T-helper 17 cell (primary cell): ENCODE data around the gene EYA4. TPM values are rescaled to one million over a fixed set of nuclear protein-coding genes. Genes with fewer than 3 reads are reported as not detected.

Experiments
- ATAC-seq: fragments of 150-1000 bp; cut with Tn5 transposase; 2 replicates; pipeline ENCODE4 v1.10.0; 2021; ENCODE audit warnings: mild to moderate bottlenecking, moderate library complexity
- DNase-seq, 3 donors: peaks; one replicate each; pipeline versions ENCODE4 v3.0.0 to v3.0.0-alpha.2; 2020 to 2021
- H3K9me3 ChIP-seq: one replicate; pipeline ENCODE4 v1.7.0; 2013; ENCODE audit warnings: low read length, mild to moderate bottlenecking; ENCODE audit not compliant: control insufficient read depth, poor library complexity, severe bottlenecking
- H3K27ac Mint-ChIP-seq: one replicate; pipeline ENCODE4 v1.8.0; 2022; ENCODE audit warnings: mild to moderate bottlenecking, moderate library complexity, mixed read lengths
- H3K27me3 Mint-ChIP-seq: one replicate; pipeline ENCODE4 v1.8.0; 2022; ENCODE audit warnings: mixed read lengths
- H3K36me3 Mint-ChIP-seq: one replicate; pipeline ENCODE4 v1.8.0; 2022; ENCODE audit warnings: low read depth, mixed read lengths
- H3K4me1 Mint-ChIP-seq: one replicate; pipeline ENCODE4 v1.8.0; 2022; ENCODE audit warnings: mild to moderate bottlenecking, mixed read lengths
- H3K4me3 Mint-ChIP-seq: one replicate; pipeline ENCODE4 v1.8.0; 2022; ENCODE audit warnings: mild to moderate bottlenecking, moderate library complexity, mixed read lengths
- total RNA-seq, 4 donors: library from RNA in 2 of 4; stranded (reverse) in 2 of 4; gene quantifications; one replicate each; pipeline ENCODE4 v1.2.3 and lab custom pipeline; 2022 to 2026

Gene EYA4
- total RNA-seq, 2 donors from 2014 or later: not detected

DNA sequence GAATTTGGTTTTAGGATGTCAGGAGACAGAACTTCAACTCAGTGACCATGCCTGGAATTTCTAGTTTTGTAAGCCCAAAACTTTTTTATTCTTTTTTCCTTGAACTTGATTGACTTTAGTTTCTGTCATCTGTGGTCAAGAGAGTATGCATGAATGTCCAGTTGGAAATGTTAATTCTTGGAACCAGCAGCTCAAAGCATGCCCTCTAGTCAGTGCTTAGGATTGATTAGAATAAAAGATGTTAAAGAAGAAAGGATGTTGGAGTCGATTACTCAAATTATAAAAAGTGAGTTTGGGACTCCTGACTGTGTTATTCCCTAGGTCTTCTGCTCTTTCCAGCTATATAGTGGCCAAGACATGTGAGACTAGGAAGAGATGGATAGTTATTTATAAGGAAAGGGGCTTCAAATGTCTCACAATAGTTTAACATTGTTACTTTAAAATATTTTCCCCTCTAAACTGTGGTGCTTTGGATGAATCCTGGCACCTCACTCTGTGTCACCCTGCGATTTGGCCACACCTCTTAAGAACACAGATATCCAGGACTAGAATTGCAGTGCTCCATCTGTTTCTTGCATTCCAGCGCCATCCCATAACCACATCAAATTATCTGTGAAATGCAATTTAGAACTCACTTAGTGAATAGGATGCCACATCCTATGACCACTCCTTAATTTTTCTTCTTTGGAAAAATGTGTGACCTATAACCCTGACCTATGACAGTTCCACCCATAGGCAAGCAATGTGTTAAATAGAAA, 298.5 kb downstream of the EYA4 start:
- H3K9me3 ChIP-seq: no peaks in the 10 kb centered on the region
- Mint-ChIP-seq H3K4me3 (no peak overlapping the region), H3K27ac (no peak overlapping the region), H3K36me3 (no peaks in the 10 kb centered on the region), H3K4me1 (peaks cover 4% of the 10 kb centered on the region), H3K27me3 (peaks cover 43% of the 10 kb centered on the region)
- ATAC-seq (no peak), DNase-seq (no peak)

DNA sequence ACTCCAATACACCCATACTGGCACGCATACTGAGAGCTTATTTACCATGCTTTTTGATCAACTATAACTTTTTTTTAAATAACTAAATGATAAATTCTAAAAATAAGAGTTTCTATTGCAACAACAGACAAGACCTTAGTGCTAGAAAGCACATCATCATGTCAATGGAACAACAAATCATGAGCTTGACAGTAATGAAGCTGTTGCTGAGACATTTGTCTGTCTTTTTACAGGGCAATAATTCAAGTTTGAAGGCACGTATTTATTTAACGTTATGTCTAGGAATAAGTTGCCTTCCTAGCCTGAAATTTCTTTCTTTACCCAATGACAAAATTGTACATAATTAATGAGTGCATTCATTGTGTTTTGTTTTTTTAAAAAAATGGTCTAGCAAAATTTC, 299.2 kb downstream of the EYA4 start:
- Mint-ChIP-seq H3K36me3 (no peaks in the 10 kb centered on the region), H3K27ac (no peak overlapping the region), H3K27me3 (peaks cover 36% of the 10 kb centered on the region), H3K4me1 (peaks cover 4% of the 10 kb centered on the region), H3K4me3 (no peak overlapping the region)
- DNase-seq: no peak
- no peak for ATAC-seq
- H3K9me3 ChIP-seq: no peaks in the 10 kb centered on the region

- Mint-ChIP-seq H3K27ac (no peak overlapping the region), H3K36me3 (no peaks in the 10 kb centered on the region), H3K4me3 (no peak overlapping the region), H3K4me1 (peaks cover 4% of the 10 kb centered on the region), H3K27me3 (peaks cover 33% of the 10 kb centered on the region)
- no peak for ATAC-seq
- H3K9me3 ChIP-seq: no peaks in the 10 kb centered on the region
- DNase-seq: no peak
Measured at GRCh38 chr6:133541040-133541439, 299.9 kb downstream of the EYA4 start.

- Mint-ChIP-seq H3K4me1 (peaks cover 4% of the 10 kb centered on the region), H3K4me3 (no peak overlapping the region), H3K27me3 (peaks cover 23% of the 10 kb centered on the region), H3K36me3 (no peaks in the 10 kb centered on the region), H3K27ac (no peak overlapping the region)
- no peaks in the 10 kb centered on the region for H3K9me3 ChIP-seq
- ATAC-seq (no peak), DNase-seq (no peak)
Measured at GRCh38 chr6:133542056-133542821, 301.1 kb downstream of the EYA4 start.

DNA sequence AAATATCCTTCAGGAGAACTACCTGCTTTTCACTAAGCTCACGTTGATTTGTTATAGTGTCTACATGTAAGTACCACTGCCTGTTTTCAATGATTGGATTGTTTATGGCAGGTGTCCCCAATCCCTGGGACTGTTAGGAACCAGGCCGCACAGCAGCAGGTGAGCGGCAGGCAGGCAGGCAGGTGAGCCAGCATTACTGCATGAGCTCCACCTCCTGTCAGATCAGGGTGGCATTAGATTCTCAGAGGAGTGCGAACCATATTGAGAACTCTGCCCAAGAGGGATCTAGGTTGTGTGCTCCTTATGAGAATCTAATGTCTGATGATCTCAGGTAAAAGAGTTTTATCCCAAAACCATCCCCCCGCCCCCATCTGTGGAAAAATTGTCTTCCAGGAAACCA, 303.3 kb downstream of the EYA4 start:
- H3K4me3 Mint-ChIP-seq: no peak overlapping the region
- ATAC-seq (no peak), DNase-seq (no peak)
- H3K27ac Mint-ChIP-seq: no peak overlapping the region
- H3K36me3 Mint-ChIP-seq: no peaks in the 10 kb centered on the region
- peaks cover 26% of the 10 kb centered on the region for H3K27me3 Mint-ChIP-seq
- H3K9me3 ChIP-seq: no peaks in the 10 kb centered on the region
- H3K4me1 Mint-ChIP-seq: peaks cover 6% of the 10 kb centered on the region

- no peak for DNase-seq
- Mint-ChIP-seq H3K27ac (no peak overlapping the region), H3K27me3 (peaks cover 25% of the 10 kb centered on the region), H3K36me3 (no peaks in the 10 kb centered on the region), H3K4me1 (peaks cover 6% of the 10 kb centered on the region), H3K4me3 (no peak overlapping the region)
- H3K9me3 ChIP-seq: no peaks in the 10 kb centered on the region
- no peak for ATAC-seq
Measured at GRCh38 chr6:133546098-133546497, 304.9 kb downstream of the EYA4 start.

- ATAC-seq: no peak
Measured at GRCh38 chr6:133547136-133547535, 306.0 kb downstream of the EYA4 start.

DNA sequence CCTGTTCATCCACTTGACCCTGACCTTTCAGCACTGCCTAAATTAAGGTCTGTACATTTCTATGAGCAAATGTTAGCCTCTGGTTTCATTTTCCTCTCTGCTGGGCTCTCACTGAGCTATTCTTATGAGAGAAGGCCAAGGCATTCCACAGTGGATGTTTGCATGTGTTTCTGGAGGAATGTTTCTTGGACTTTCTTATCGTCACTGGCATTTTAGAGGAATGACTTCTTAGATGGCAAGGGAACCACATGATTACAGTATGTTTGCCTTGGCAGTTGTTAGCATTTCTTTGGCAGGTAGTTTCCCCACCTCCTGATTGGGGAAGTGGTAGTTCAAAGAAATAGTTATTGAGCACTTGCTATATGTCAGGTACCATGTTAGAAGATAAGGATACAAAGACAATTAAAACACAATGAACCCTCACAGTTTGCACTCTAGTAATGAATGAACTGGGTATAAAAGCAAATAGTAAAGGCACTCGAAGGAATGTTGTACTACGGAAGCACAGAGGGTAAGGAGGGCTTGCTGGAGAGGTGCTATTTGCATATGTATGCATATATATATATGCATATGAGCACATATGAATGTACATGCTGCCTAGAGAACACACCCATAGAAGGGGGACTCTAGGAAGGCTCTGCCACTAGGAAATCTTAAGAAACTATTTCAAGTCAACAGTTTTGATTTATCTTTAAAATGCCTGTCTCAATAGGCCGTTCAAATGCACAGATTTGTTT, 307.4 kb downstream of the EYA4 start:
- no peak overlapping the region for H3K27ac Mint-ChIP-seq
- peaks cover 2% of the 10 kb centered on the region for H3K4me1 Mint-ChIP-seq
- DNase-seq (no peak), ATAC-seq (no peak)
- H3K36me3 Mint-ChIP-seq: no peaks in the 10 kb centered on the region
- no peak overlapping the region for H3K4me3 Mint-ChIP-seq
- H3K9me3 ChIP-seq: no peaks in the 10 kb centered on the region
- H3K27me3 Mint-ChIP-seq: peaks cover 19% of the 10 kb centered on the region

More at GRCh38 chr6:133547136-133547535, 306.0 kb downstream of the EYA4 start:
- peaks cover 15% of the 10 kb centered on the region for H3K27me3 Mint-ChIP-seq
- no peak for DNase-seq
- H3K4me3 Mint-ChIP-seq: no peak overlapping the region
- H3K9me3 ChIP-seq: no peaks in the 10 kb centered on the region
- no peak overlapping the region for H3K27ac Mint-ChIP-seq
- peaks cover 2% of the 10 kb centered on the region for H3K4me1 Mint-ChIP-seq
- no peaks in the 10 kb centered on the region for H3K36me3 Mint-ChIP-seq

DNA sequence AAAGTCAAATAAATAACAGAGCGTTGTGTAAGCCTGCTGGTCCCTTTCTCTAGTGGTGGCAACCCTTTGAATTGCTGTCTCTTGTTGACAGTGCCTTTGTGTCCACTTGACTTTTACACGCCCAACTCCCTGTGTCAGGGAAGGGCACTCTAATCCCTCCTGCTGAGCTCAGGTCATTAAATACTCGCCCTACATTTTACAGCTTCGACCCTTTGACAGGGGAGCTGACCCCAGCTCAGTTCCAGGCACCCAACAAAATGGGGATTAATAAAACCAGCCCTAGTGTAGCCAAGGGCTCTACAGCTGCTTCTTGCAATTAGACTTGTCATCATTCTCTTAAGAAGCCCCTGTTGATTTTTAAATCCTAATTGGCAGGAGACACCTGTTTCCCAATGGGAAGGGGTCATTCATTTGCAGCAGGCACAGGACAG, 308.2 kb downstream of the EYA4 start:
- Mint-ChIP-seq H3K27me3 (peaks cover 19% of the 10 kb centered on the region), H3K4me1 (peaks cover 2% of the 10 kb centered on the region), H3K27ac (no peak overlapping the region), H3K36me3 (no peaks in the 10 kb centered on the region), H3K4me3 (no peak overlapping the region)
- ATAC-seq (no peak), DNase-seq (no peak)
- H3K9me3 ChIP-seq: no peaks in the 10 kb centered on the region

DNA sequence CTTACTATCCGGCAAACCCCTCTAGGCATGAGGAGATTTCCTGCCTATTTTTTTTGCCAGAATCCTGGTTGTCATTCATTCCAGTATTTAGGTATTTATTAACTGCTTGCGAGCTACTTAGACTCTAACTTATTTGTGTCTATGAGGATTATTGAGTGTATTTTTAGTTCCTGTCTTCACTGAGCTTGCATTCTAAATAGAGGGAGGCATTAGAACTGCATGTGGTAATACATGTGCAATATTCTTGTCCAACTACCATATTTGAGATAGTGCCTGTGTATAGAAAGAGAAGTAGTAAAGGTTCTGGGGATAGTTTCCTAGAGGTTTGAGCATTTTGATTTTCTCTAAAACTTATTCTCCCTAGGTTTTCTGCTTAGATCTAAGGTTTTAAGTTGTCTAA, 308.9 kb downstream of the EYA4 start:
- Mint-ChIP-seq H3K4me3 (no peak overlapping the region), H3K27me3 (peaks cover 19% of the 10 kb centered on the region), H3K27ac (no peak overlapping the region), H3K36me3 (no peaks in the 10 kb centered on the region), H3K4me1 (peaks cover 2% of the 10 kb centered on the region)
- H3K9me3 ChIP-seq: no peaks in the 10 kb centered on the region
- DNase-seq (no peak), ATAC-seq (no peak)

DNA sequence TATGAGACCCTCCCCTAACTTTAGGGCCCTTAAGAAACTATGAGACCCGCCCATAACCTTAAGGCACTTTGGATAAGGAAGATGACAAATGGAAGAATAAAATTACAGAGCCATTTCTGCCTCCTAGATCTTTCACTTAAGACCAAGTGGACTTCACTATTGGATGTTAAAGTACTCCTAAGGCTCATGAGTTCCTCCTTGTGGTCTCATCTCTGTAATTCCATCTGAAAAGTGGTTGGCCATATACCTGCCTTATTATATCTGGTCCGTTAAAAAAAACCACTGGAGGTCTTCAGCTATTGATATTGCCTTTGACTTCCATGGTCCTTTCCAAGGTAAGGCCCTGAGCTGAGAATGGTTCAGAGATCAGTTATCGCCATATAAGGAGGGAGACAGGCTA, 310.3 kb downstream of the EYA4 start:
- no peaks in the 10 kb centered on the region for H3K9me3 ChIP-seq
- no peak overlapping the region for H3K4me3 Mint-ChIP-seq
- no peak for ATAC-seq
- peaks cover 2% of the 10 kb centered on the region for H3K4me1 Mint-ChIP-seq
- no peaks in the 10 kb centered on the region for H3K36me3 Mint-ChIP-seq
- H3K27me3 Mint-ChIP-seq: peaks cover 19% of the 10 kb centered on the region
- no peak overlapping the region for H3K27ac Mint-ChIP-seq
- no peak for DNase-seq

GRCh38 chr6:133551847-133552341, 310.7 kb downstream of the EYA4 start:
- peaks cover 2% of the 10 kb centered on the region for H3K4me1 Mint-ChIP-seq
- H3K27me3 Mint-ChIP-seq: peaks cover 19% of the 10 kb centered on the region
- ATAC-seq: no peak
- H3K9me3 ChIP-seq: no peaks in the 10 kb centered on the region
- DNase-seq: no peak
- no peak overlapping the region for H3K4me3 Mint-ChIP-seq
- H3K36me3 Mint-ChIP-seq: no peaks in the 10 kb centered on the region
- H3K27ac Mint-ChIP-seq: no peak overlapping the region

- ATAC-seq (no peak), DNase-seq (no peak)
- H3K36me3 Mint-ChIP-seq: no peaks in the 10 kb centered on the region
- no peak overlapping the region for H3K27ac Mint-ChIP-seq
- H3K4me1 Mint-ChIP-seq: peaks cover 1% of the 10 kb centered on the region
- H3K27me3 Mint-ChIP-seq: peaks cover 16% of the 10 kb centered on the region
- no peak overlapping the region for H3K4me3 Mint-ChIP-seq
- H3K9me3 ChIP-seq: no peaks in the 10 kb centered on the region
Measured at GRCh38 chr6:133553652-133554051, 312.5 kb downstream of the EYA4 start.
